Measurements from ENCODE around the gene FNBP1L. TPM values are rescaled to one million over a fixed set of nuclear protein-coding genes. Genes with fewer than 3 reads are reported as not detected.

FNBP1L gene
- total and polyA plus RNA-seq, 2 donors (not counting 1 experiment from before 2014, with no cell fraction given) = 0.86 to 5.4 TPM

DNA sequence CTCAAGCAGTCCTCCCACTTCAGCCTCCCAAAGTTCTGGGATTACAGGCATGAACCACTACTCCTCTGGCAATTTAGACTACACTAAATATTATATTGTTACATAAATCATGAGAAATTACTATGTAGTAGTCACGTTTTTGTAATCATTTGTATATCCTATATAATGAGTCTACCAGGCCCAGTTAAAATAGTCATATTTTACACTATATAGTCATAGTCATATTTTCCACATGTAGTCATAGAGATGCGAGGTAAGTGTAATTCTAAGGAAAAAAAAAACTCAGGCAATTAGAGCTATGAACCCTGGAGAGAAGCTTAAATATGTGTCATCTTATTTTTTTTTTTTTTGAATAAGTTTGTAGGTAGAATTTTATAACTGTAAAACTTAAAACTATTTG is 90.0 kb downstream of the FNBP1L start:
- ChIA-PET POLR2A (no interaction called here), CTCF (interaction anchor here (0.7 kb wide), 1 partner anchor 202 kb away, joined by 4 read pairs; no protein-coding TSS in a partner anchor)
- no peak overlapping the region for H3K4me3 Mint-ChIP-seq
- no peaks in the 10 kb centered on the region for H3K9me3 ChIP-seq (ENCODE audit: control extremely low read depth in 1 of 3, control insufficient read depth in 2 of 3, insufficient read depth in 1 of 3, low read length in 2 of 3)
- TF ChIP-seq, protein P1, sequence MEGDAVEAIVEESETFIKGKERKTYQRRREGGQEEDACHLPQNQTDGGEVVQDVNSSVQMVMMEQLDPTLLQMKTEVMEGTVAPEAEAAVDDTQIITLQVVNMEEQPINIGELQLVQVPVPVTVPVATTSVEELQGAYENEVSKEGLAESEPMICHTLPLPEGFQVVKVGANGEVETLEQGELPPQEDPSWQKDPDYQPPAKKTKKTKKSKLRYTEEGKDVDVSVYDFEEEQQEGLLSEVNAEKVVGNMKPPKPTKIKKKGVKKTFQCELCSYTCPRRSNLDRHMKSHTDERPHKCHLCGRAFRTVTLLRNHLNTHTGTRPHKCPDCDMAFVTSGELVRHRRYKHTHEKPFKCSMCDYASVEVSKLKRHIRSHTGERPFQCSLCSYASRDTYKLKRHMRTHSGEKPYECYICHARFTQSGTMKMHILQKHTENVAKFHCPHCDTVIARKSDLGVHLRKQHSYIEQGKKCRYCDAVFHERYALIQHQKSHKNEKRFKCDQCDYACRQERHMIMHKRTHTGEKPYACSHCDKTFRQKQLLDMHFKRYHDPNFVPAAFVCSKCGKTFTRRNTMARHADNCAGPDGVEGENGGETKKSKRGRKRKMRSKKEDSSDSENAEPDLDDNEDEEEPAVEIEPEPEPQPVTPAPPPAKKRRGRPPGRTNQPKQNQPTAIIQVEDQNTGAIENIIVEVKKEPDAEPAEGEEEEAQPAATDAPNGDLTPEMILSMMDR (IDR thresholded peaks at IDR 0.05) = no peak
- no peak for TF ChIP-seq EZH2 (IDR thresholded peaks at IDR 0.05; ENCODE audit: borderline replicate concordance, insufficient read depth, low read depth, low read length, poor library complexity, severe bottlenecking)
- H3K27ac ChIP-seq (ENCODE audit: low read length in 2 of 2) = no peak overlapping the region
- ATAC-seq (ENCODE audit: low read depth) (no peak), DNase-seq (no peak)
- no CpG with 5 or more reads among the region's 2 CpGs for WGBS (ENCODE audit: insufficient coverage)
- no peaks in the 10 kb centered on the region for H3K27me3 ChIP-seq (replicated peaks in 1 of 4; ENCODE audit: control extremely low read depth in 1 of 4, control insufficient read depth in 3 of 4, insufficient read depth in 4 of 4, low read length in 3 of 4)
- H3K4me3 ChIP-seq (ENCODE audit: control extremely low read depth in 1 of 5, extremely low read depth in 1 of 5, insufficient read depth in 1 of 5, low read depth in 2 of 5, low read length in 4 of 5) = no peak overlapping the region
- H3K9me3 Mint-ChIP-seq (ENCODE audit: insufficient read depth) = no peaks in the 10 kb centered on the region
- no peak overlapping the region for H2AFZ ChIP-seq (ENCODE audit: insufficient read depth, low read depth, low read length, poor library complexity, severe bottlenecking)
- intact Hi-C loops (cut with micrococcal nuclease) = no loop called here
- no peak overlapping the region for H3K9ac ChIP-seq (ENCODE audit: low read length)
- no peaks in the 10 kb centered on the region for H3K79me2 ChIP-seq (ENCODE audit: control insufficient read depth, insufficient read depth, low read length)
- no peaks in the 10 kb centered on the region for H3K27me3 Mint-ChIP-seq
- no peak overlapping the region for H3K27ac Mint-ChIP-seq
- peaks cover 0 to 2% of the 10 kb centered on the region in 2 experiments for H3K36me3 ChIP-seq (replicated peaks in 1 of 2; ENCODE audit: control extremely low read depth in 1 of 2, control insufficient read depth in 1 of 2, extremely low read depth in 1 of 2, insufficient read depth in 2 of 2, low read length in 1 of 2)
- H3K4me1 ChIP-seq (ENCODE audit: control insufficient read depth in 2 of 2, insufficient read depth in 2 of 2, low read length in 2 of 2) = no peaks in the 10 kb centered on the region
- H3K4me1 Mint-ChIP-seq = no peaks in the 10 kb centered on the region
- no peaks in the 10 kb centered on the region for H4K20me1 ChIP-seq (ENCODE audit: control insufficient read depth, insufficient read depth, low read length, poor library complexity, severe bottlenecking)
- no peak overlapping the region for H3K4me2 ChIP-seq (replicated peaks; ENCODE audit: low read depth, low read length, poor library complexity, severe bottlenecking)

DNA sequence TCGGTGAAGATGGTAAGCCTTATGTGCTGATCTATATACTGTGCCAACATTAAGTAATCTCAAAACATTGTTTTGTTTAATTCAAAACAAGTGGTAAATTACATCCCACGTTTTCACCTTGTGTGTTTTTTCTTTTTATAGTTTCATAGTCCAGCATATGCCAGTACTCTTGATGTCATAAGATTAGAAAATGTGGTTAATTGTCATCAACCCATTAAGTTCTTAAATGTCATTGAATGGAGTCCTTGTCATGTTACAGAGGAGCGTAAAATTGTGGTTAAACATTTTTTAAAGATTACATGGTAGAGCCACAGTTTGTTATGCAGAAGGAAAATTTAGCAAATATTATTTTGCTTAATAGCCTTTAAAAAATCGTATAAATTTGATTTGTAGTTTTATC is 93.1 kb downstream of the FNBP1L start:
- Mint-ChIP-seq H3K4me3 (no peak overlapping the region), H3K27ac (no peak overlapping the region), H3K9me3 (ENCODE audit: insufficient read depth) (no peaks in the 10 kb centered on the region), H3K4me1 (no peaks in the 10 kb centered on the region), H3K27me3 (no peaks in the 10 kb centered on the region)
- no peaks in the 10 kb centered on the region for H3K4me1 ChIP-seq (ENCODE audit: control insufficient read depth in 2 of 2, insufficient read depth in 2 of 2, low read length in 2 of 2)
- H3K27ac ChIP-seq (ENCODE audit: low read length in 2 of 2) = no peak overlapping the region
- no peak for DNase-seq
- no peak for ATAC-seq (ENCODE audit: low read depth)
- POLR2A ChIA-PET = no interaction called here
- H3K4me3 ChIP-seq (ENCODE audit: control extremely low read depth in 1 of 5, extremely low read depth in 1 of 5, insufficient read depth in 1 of 5, low read depth in 2 of 5, low read length in 4 of 5) = no peak overlapping the region
- CTCF ChIA-PET = no interaction called here
- H3K4me2 ChIP-seq (replicated peaks; ENCODE audit: low read depth, low read length, poor library complexity, severe bottlenecking) = no peak overlapping the region
- no peaks in the 10 kb centered on the region for H3K79me2 ChIP-seq (ENCODE audit: control insufficient read depth, insufficient read depth, low read length)
- no peak overlapping the region for H3K9ac ChIP-seq (ENCODE audit: low read length)
- WGBS (ENCODE audit: insufficient coverage) = no CpG with 5 or more reads among the region's 4 CpGs
- H3K27me3 ChIP-seq (replicated peaks in 1 of 4; ENCODE audit: control extremely low read depth in 1 of 4, control insufficient read depth in 3 of 4, insufficient read depth in 4 of 4, low read length in 3 of 4) = no peaks in the 10 kb centered on the region
- no peak overlapping the region for H2AFZ ChIP-seq (ENCODE audit: insufficient read depth, low read depth, low read length, poor library complexity, severe bottlenecking)
- no peaks in the 10 kb centered on the region for H3K36me3 ChIP-seq (replicated peaks in 1 of 2; ENCODE audit: control extremely low read depth in 1 of 2, control insufficient read depth in 1 of 2, extremely low read depth in 1 of 2, insufficient read depth in 2 of 2, low read length in 1 of 2)
- no peaks in the 10 kb centered on the region for H3K9me3 ChIP-seq (ENCODE audit: control extremely low read depth in 1 of 3, control insufficient read depth in 2 of 3, insufficient read depth in 1 of 3, low read length in 2 of 3)
- H4K20me1 ChIP-seq (ENCODE audit: control insufficient read depth, insufficient read depth, low read length, poor library complexity, severe bottlenecking) = no peaks in the 10 kb centered on the region
- TF ChIP-seq, protein P1 (IDR thresholded peaks at IDR 0.05) = no peak
- no peak for TF ChIP-seq EZH2 (IDR thresholded peaks at IDR 0.05; ENCODE audit: borderline replicate concordance, insufficient read depth, low read depth, low read length, poor library complexity, severe bottlenecking)
- intact Hi-C loops (cut with micrococcal nuclease) = no loop called here
